Fibroblast of lung (primary cell): ENCODE measurements around the gene CCL17.

Experiments used
- EZH2 ChIP-seq: IDR thresholded peaks from 2 replicates; pipeline ENCODE4 v1.5.1; 2012; ENCODE audit warnings: low read length, control low read depth, mild to moderate bottlenecking; ENCODE audit errors: missing control alignments
- TF ChIP-seq, protein P1 (sequence below), 2 donors: IDR thresholded peaks in 1 of 2; conservative IDR thresholded peaks in 1 of 2; 1 replicate in 1 of 2; 2 replicates in 1 of 2; pipeline ENCODE4 v1.5.1; 2011 to 2012; ENCODE audit warnings: low read length in 2 of 2, control low read depth in 1 of 2, inconsistent platforms in 1 of 2, low read depth in 1 of 2, mild to moderate bottlenecking in 1 of 2

GRCh38 chr16:57376313-57376818 is 28.2 kb upstream of the CCL17 start:
- TF ChIP-seq, protein P1, sequence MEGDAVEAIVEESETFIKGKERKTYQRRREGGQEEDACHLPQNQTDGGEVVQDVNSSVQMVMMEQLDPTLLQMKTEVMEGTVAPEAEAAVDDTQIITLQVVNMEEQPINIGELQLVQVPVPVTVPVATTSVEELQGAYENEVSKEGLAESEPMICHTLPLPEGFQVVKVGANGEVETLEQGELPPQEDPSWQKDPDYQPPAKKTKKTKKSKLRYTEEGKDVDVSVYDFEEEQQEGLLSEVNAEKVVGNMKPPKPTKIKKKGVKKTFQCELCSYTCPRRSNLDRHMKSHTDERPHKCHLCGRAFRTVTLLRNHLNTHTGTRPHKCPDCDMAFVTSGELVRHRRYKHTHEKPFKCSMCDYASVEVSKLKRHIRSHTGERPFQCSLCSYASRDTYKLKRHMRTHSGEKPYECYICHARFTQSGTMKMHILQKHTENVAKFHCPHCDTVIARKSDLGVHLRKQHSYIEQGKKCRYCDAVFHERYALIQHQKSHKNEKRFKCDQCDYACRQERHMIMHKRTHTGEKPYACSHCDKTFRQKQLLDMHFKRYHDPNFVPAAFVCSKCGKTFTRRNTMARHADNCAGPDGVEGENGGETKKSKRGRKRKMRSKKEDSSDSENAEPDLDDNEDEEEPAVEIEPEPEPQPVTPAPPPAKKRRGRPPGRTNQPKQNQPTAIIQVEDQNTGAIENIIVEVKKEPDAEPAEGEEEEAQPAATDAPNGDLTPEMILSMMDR (conservative IDR thresholded peaks at IDR 0.05 in 1 of 2, IDR thresholded peaks at IDR 0.05 in 1 of 2; ENCODE audit: low read depth in 1 of 2, low read length in 2 of 2): no peak
- TF ChIP-seq EZH2: no peak
